ENCODE measurements around the gene GADL1.

- TF ChIP-seq POLR2A (IDR thresholded peaks at IDR 0.05): no peak
- TF ChIP-seq CTCF (IDR thresholded peaks at IDR 0.05): no peak
These were observed 130.2 kb downstream of the GADL1 start for GRCh38 chr3:30764281-30764680.
